HG02642 (cell line): ENCODE results near the gene DEGS1.

ENCODE experiments used
- ATAC-seq: cut with Tn5 transposase; IDR thresholded peaks from one replicate; pipeline ENCODE4 v1.9.1; 2021; ENCODE audit warnings: mild to moderate bottlenecking; ENCODE audit not compliant: unreplicated experiment, poor library complexity

The DEGS1 gene

GRCh38 chr1:224211206-224211962 lies 28.3 kb downstream of the DEGS1 start:
- no peak for ATAC-seq

DNA sequence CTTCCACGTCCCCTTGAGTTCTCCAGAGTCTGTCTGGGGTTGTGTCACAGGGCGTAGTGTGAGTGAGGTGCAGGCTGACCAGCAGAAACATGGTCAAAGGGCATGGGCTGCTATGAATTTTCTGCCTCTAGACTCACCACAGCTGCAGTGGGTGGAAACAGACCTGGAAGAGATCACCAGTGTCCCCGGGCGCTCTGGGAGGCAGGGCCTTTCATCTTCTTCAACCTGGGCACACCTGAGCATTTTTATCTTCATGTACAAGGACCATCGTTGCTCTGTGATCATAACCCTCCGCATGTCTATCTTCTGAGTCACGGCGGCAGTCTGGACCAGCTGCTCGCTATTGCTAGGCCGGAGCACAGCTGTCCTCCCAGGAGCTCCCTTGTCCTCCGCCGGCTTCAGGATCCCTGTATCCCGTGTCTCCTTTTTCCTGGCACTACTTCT lies 29.6 kb downstream of the DEGS1 start:
- ATAC-seq = no peak

GRCh38 chr1:224213438-224214119 lies 30.5 kb downstream of the DEGS1 start:
- no peak for ATAC-seq

GRCh38 chr1:224216382-224216781 lies 33.3 kb downstream of the DEGS1 start:
- ATAC-seq = no peak

DNA sequence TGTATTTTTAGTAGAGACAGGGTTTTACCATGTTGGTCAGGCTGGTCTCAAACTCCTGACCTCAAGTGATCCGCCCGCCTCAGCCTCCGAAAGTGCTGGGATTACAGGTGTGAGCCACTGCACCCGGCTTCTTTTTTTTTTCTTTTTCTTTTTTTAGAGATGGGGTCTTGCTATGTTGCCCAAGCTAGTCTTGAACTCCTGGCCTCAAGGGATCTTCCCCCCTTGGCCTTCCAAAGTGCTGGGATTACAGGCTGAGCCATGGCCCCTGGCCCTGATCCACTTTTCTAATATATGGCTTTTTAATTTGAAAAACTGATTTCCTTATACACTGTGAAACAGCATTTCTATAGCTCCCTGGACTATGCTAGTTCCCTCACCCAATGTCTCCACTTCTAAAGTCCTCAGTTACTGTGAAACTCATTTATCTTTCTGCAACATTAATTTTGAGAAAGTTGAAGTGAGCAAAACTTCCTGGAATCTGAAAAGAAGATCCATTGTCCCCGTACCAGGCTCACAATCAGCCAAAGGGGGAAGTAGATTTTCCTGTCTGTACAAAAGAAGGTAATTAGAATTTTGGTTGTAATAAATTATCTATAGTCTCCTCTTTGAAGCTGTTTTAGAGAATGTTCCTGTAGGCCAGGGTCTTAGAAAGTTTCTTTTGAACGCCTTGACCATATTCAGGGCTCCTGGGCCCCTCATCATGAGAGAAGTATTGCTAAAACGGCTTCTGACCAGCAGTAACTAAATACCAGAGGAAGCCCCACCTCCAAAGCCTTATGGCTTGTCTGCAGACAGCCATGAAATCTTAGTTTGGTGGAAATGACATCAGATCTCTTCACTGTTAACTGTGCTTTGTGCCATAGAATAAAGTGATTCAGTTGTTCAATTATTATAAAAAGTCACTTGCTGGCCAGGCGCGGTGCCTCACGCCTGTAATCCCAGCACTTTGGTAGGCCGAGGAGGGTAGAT lies 34.9 kb downstream of the DEGS1 start:
- ATAC-seq = no peak

DNA sequence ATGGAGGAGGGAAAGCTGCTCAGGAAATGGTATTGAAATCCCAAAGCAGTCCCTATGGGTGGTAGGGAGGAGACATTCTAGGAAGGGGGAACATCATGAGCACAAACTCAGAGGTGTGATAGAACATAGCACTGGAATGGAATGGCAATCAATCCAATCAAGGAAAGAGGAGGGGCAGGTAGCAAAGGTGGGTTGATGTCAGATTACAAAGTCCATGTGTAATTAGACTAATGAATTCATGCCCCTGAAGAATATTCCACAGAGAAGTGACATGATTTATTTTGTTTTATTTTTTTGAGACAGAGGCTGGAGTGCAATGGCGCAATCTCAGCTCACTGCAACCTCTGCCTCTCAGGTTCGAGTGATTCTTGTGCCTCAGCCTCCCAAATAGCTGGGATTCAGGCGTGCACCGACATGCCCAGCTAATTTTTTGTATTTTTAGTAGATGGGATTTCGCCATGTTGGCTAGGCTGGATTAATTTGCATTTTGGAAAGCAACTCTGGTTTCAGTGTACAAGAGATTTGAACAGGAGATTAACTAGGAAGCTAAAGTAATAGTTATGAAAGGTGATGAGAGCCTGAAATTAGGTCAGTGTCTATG lies 36.1 kb downstream of the DEGS1 start:
- no peak for ATAC-seq

GRCh38 chr1:224219612-224220059 lies 36.6 kb downstream of the DEGS1 start:
- ATAC-seq = no peak

DNA sequence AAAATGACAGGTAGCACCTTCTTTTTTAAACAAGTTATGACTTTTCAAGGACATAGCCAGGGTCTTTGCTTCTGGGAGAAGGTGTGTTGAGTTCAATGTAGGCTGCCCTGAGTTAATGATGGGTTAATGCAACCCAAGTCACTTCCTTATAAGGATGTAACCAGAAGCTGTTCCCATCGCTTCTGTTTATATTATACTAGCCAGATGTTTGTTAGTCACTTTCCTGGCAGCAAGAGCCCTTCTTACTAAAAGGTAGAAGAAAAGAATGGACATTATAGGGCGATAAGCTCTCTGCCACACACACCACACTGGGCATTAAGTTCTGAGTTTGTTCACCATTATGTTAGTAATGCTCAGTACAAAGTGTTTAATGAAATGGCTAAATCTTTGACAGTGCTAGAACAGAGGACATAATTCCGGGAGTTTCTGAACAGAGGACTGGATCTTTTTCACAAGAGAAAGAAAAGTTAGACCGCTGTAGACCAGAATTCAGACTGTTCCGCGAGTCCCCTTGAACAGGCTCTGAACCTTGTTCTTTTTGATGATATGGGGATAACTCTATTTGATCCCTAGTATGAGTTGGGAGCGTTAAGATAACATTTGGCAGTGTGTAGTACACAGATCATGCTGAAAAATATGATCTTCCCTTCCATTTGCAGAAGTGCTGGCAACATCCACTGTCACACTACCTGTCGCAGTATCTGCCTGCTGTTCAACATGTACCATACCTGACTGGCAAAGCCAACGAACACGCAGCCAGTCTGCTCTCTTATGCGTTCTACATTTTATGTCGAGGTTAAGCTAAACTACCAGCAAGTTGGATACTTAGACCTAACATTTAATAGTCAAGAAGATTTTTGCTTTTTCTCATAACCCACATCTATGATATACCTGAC lies 41.0 kb downstream of the DEGS1 start:
- ATAC-seq = no peak

DNA sequence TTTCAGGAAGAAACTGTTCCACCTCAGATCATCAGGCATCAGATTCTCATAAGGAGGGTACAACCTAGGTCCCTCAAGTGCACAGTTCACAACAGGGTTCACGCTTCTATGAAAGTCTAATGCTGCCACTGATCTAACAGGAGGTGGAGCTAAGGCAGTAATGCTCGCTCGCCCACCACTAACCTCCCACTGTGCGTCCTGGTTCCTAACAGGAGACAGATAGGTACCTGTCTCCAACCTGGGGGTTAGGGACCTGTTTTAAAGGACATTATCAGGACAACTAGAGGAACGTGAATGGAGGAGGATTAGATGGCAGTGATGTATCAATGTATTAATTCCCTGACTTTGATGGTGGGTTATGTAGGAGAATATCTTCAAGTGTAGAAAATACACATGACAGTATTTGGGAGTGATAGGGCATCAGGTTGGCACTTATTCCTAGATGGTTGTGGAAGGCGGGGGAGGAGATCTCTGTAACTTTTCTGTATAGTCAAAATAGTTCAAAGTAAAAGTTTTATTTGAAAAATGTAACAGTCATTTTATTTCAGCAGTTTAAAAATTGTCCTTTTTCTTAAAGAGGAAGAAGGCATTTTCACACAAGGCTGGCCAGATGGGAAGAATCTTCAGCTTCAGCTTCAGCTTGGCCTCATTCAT lies 43.9 kb downstream of the DEGS1 start:
- no peak for ATAC-seq

GRCh38 chr1:224234017-224234416 lies 51.0 kb downstream of the DEGS1 start:
- no peak for ATAC-seq

GRCh38 chr1:224235813-224236493 lies 52.9 kb downstream of the DEGS1 start:
- no peak for ATAC-seq

DNA sequence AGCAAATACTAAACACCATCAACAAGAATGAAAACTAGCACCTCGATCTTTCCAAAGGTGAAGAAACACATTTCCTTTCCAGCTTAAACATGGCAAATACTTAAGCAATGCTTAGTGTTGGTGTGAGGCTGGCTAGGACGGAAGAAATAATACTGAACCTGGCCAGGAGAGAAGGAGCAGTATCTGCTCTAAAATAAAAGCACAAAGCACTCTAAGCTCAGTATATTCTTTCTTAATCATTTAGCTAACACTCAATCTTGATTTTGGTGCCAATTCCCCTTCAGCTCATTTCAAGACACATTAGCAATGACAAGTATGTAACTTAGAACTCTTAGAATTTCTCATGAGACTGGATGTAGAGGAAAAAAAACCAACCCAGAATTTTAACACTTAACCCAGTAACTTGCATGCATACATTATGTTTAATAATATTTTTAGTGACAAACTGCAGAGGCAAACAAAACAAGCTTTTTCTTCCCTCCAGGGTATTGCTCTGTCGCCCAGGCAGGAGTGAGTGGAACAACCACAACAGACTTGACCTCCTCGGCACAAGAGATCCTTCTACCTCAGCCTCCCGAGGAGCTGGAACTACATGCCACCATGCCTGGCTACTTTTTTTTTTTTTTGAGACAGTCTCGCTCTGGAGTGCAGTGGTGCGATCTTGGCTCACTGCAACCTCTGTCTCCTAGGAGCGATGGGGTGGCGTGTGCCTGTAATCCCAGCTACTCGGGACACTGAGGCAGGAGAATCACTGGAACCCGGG lies 54.3 kb downstream of the DEGS1 start:
- ATAC-seq = no peak

- ATAC-seq = no peak
Observed at GRCh38 chr1:224238212-224238611, 55.2 kb downstream of the DEGS1 start.

- ATAC-seq = no peak
Observed at GRCh38 chr1:224238756-224239155, 55.7 kb downstream of the DEGS1 start.
